ENCODE results near the gene TTC3. TPM values are rescaled to one million over a fixed set of nuclear protein-coding genes. Genes with fewer than 3 reads are reported as not detected.

The TTC3 gene
- total and polyA plus RNA-seq, 10 of the 15 experiments (the other 5 are each of a cell fraction or from before 2014, with no cell fraction given): 23.1 to 94.9 (median 72.7) TPM

GRCh38 chr21:37136744-37137143 lies 63.7 kb downstream of the TTC3 start:
- H3K4me1 ChIP-seq (ENCODE audit: control insufficient read depth, insufficient read depth, low read length): no peaks in the 10 kb centered on the region
- intact Hi-C loops (cut with micrococcal nuclease; ENCODE audit: unreplicated experiment) (no loop called here), in situ Hi-C loops (cut with MboI) (no loop called here)
- H3K9ac ChIP-seq (ENCODE audit: control insufficient read depth, insufficient read depth, low read length): no peak overlapping the region
- no peak overlapping the region for H2AFZ ChIP-seq (ENCODE audit: control insufficient read depth, low read depth, low read length)
- H3K9me3 ChIP-seq (replicated peaks; ENCODE audit: control insufficient read depth, insufficient read depth, low read length): no peaks in the 10 kb centered on the region; the same call in 2 of the 3 replicates
- FAIRE-seq (no peak), DNase-seq (ENCODE audit: low read depth, low spot score) (no peak), ATAC-seq (no peak)
- H3K36me3 ChIP-seq (ENCODE audit: control insufficient read depth in 2 of 2, insufficient read depth in 2 of 2, low read length in 1 of 2): peaks cover 0 to 39% of the 10 kb centered on the region in 2 experiments; a peak in 3 of 4 replicates
- POLR2A ChIA-PET: no interaction called here
- SMC1A ChIA-PET (ENCODE audit: uncharacterized antibody, unreplicated experiment): interaction anchor here (0.7 to 1.1 kb wide), 3 partner anchors 15 to 160 kb away, joined by 3 read pairs; no protein-coding TSS in a partner anchor
- CTCF ChIA-PET: no interaction called here
- no peaks in the 10 kb centered on the region for H3K79me2 ChIP-seq (ENCODE audit: control insufficient read depth, insufficient read depth, low read length)
- RAD21 ChIA-PET (ENCODE audit: unreplicated experiment): no interaction called here
- TF ChIP-seq SIX5 (IDR thresholded peaks at IDR 0.05; ENCODE audit: low read depth, low read length, severe bottlenecking) (no peak), CREB1 (IDR thresholded peaks at IDR 0.05; ENCODE audit: low read depth) (no peak)
- no peaks in the 10 kb centered on the region for H4K20me1 ChIP-seq (ENCODE audit: control insufficient read depth, insufficient read depth)
- H3K27me3 ChIP-seq (replicated peaks in 1 of 2; ENCODE audit: control insufficient read depth in 2 of 2, insufficient read depth in 2 of 2, low read length in 1 of 2): no peaks in the 10 kb centered on the region
- H3K4me2 ChIP-seq (ENCODE audit: control insufficient read depth, insufficient read depth): no peak overlapping the region
- BruUV-seq (replicated peaks): no TSS peak
- no peak overlapping the region for H3K27ac ChIP-seq (ENCODE audit: control insufficient read depth, insufficient read depth)
- H3K4me3 ChIP-seq: no peak overlapping the region

- Histone ChIP-seq H3K27me3 (replicated peaks in 1 of 2; ENCODE audit: control insufficient read depth in 2 of 2, insufficient read depth in 2 of 2, low read length in 1 of 2) (no peaks in the 10 kb centered on the region), H3K79me2 (ENCODE audit: control insufficient read depth, insufficient read depth, low read length) (no peaks in the 10 kb centered on the region), H3K9me3 (replicated peaks; ENCODE audit: control insufficient read depth, insufficient read depth, low read length) (no peaks in the 10 kb centered on the region; the same call in 2 of the 3 replicates), H3K36me3 (ENCODE audit: control insufficient read depth in 2 of 2, insufficient read depth in 2 of 2, low read length in 1 of 2) (peaks cover 0 to 33% of the 10 kb centered on the region in 2 experiments; a peak in 3 of 4 replicates), H3K4me3 (no peak overlapping the region), H3K27ac (ENCODE audit: control insufficient read depth, insufficient read depth) (no peak overlapping the region), H3K4me2 (ENCODE audit: control insufficient read depth, insufficient read depth) (no peak overlapping the region), H4K20me1 (ENCODE audit: control insufficient read depth, insufficient read depth) (no peaks in the 10 kb centered on the region), H2AFZ (ENCODE audit: control insufficient read depth, low read depth, low read length) (no peak overlapping the region), H3K9ac (ENCODE audit: control insufficient read depth, insufficient read depth, low read length) (no peak overlapping the region), H3K4me1 (ENCODE audit: control insufficient read depth, insufficient read depth, low read length) (no peaks in the 10 kb centered on the region)
- intact Hi-C loops (cut with micrococcal nuclease; ENCODE audit: unreplicated experiment): no loop called here
- SMC1A ChIA-PET (ENCODE audit: uncharacterized antibody, unreplicated experiment): no interaction called here
- RAD21 ChIA-PET (ENCODE audit: unreplicated experiment): no interaction called here
- no TSS peak for BruUV-seq (replicated peaks)
- no peak for DNase-seq (ENCODE audit: low read depth, low spot score)
- in situ Hi-C loops (cut with MboI): no loop called here
- CTCF ChIA-PET: no interaction called here
- TF ChIP-seq CUX1 (IDR thresholded peaks at IDR 0.05; ENCODE audit: insufficient replicate concordance, low read depth, low read length): no peak
- POLR2A ChIA-PET: no interaction called here
- ATAC-seq: no peak
- no peak for FAIRE-seq
- WGBS (ENCODE audit: insufficient coverage, insufficient replicate concordance, low lambda C conversion rate, missing lambda C conversion rate): 97% methylated on average over 3 of the region's 3 CpGs
Observed at GRCh38 chr21:37139154-37139553, 66.1 kb downstream of the TTC3 start.

Measured in GM12878 (cell line).